GM12874 (cell line): Measurements from ENCODE around the gene VPS26A.

Experiments used
- CTCF ChIP-seq: IDR thresholded peaks from 2 replicates; pipeline ENCODE4 v1.5.1; 2011; ENCODE audit warnings: low read depth, mild to moderate bottlenecking, control low read depth, low read length, moderate library complexity; ENCODE audit not compliant: insufficient read depth

Gene VPS26A

DNA sequence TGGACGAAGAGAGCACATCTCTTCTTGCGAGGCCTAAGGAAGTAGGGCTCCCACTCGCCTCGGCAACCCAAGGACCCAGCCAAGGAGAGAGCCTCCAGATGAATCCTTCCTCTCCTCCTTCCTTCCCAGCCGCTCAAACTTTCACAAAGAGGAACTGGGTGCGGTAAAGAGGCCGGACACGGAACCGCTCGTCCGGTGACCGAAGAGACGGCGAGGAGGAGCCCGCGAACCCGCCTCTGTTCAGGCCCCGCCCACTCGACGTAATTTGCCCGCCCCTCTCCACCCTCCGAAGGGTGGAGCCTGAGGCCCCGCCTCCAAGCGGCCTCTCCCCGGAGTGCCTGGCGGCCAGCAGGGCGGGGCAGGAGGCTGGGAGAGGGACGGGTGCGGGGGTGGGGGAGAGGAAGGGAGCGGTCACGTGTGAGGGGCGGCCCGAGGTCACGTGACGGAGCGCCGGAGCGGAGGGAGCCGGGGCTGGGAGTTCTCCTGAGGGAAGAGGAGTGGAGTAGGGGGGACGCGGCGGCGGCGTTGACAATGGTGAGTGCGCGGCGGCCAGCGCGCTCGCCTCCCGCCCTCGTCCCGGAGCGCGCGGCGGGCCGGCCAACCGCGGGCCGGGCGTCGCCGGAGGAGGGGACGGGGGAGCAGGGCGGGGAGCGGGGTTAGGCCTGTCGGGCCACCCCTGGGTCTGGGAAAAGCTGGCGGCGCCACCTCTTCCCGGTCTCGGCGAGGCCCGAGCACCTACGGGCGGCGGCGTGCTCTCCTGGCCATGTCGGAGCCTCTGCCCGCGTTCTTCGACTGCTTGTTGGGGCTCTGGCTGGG lies at the start of gene VPS26A:
Gene VPS26A, plus strand, starts transcription at position 432 of the 816 bp plus-strand sequence. Its CDS starts 100 bp downstream, at position 532.
- peak; percentile 40 for TF ChIP-seq CTCF

DNA sequence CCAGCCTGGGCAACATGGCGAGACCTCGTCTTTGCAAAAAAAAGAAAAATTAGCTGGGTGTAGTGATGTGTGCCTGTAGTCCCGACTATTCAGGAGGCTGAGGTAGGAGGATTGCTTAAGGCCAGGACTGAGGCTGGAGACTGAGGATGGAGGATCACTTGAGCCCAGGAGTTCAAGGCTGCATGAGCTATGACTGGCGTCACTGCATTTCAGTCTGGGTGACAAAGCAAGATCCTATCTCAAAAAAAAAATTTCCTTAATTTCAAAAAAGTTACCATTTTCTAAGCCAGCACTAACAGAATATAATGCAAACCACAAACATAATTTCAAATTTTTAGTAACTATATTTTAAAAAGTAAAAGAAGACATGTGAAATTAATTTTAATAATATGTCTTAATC lies 49.4 kb upstream of the VPS26A start:
- no peak for TF ChIP-seq CTCF

DNA sequence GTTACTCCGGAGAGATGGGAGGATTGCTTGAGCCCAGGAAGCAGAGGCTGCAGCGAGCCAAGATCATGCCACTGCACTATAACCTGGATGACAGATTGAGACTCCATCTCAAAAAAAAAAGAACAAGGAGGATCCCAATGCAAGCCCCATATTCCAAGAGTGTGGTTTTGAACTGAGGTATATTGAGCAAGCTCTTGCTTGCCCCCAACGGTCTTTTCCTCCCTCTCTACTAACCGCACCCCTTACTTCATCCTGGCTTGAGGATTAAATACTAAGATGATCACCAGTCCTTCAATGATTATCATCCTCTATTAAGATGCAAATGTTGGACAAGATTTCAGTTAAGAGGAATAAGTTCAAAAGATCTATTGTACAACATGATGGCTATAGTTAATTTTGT lies 48.5 kb upstream of the VPS26A start:
- no peak for TF ChIP-seq CTCF

DNA sequence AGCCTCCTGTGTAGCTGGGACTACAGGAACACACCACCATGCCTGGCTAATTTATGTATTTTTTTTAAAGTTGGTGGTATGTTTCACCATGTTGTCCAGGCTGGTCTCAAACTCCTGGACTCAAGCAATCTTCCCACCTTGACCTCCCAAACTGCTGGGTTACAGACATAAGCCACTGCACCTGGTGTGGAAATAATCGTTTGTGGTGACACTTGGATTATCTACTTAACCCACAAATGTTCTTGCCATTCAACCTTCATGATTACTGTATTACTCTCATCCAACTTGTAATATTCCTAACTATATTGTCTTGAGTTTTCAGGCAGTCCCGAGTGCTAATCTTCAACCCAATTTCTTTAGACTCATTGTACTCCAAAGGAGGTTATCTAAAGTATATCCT lies 45.7 kb upstream of the VPS26A start:
- no peak for TF ChIP-seq CTCF

DNA sequence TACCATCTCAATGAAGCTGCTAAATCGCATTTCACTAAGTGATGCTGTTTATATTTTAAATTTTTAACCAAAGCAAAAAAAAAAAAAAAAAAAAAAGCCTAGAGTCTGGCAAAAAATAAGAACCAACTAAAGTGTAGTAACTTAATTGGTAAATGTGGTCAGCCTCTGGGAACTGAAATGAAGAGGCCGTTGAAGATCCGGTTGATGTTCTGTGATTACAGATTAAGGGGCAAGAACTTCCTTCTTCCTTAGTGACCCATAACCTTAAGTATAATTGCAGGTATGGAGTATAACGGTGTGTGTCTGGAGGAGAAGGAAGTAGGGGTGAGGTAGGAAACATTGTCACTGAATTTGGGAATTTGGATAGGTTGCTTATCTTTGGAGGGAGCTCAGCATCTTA lies 43.8 kb upstream of the VPS26A start:
- TF ChIP-seq CTCF, result no peak

DNA sequence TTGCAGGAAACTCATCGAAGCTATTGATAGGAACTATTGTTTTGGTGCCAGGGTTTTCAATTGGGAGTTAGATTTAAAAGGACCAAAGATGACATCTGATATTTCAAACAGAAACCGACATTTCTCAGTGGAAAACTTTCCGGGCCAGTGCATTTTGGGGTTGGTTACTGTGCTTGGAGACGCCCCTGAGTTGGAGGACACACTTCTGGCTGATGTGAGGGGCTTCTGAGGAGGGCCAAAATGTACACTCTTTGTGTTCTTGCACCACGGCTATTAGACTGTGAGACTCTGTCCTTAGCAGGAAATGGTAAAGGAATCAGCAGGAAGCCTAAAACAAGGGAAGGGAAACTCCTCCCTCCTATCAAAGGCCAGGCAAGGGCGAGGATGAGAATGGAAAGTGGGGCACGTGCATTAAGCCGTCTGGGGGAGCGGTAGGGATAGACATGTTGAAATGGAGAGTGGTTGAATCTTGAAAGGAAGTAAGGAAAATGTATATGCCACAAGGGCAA lies 37.9 kb upstream of the VPS26A start:
- no peak for TF ChIP-seq CTCF

DNA sequence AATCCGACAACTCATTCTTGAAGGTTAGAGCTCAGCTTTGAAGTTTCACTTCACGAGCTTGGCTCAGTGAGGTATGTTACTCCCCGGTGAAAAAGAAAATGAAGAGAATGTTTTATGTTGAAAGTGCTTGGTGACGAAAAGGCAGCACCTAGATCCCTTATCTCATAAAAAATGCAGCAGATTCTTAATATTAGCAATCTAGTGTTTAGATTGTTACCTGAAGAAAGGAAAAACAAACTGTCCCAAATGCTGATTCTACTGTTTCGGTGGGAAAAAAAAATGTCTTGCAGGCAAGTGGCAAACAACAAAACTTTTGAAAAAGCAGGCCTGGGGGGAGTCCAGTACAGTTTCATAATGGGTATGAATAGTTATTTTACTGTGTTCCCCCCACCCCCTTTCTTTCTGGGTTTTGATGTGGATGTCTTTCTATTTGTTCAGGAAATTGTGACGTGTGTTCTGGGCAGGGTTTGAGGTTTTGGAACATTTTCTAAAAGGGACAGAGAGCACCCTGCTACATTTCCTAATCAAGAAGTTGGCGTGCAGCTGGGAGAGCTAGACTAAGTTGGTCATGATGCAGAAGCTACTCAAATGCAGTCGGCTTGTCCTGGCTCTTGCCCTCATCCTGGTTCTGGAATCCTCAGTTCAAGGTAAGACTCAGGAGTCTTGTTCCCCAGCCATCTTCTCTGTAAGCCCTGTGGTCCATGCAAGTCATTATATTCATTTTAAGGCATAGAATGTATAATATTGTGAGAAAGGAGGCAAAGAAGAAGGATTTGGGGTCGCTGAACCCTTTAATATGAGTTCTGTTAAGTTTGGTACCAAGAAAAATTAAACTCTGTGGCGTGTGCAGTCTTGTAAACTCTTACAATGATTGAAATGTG lies 36.1 kb upstream of the VPS26A start, which contains the start of gene SRGN:
Gene SRGN, plus strand, starts transcription at position 514 of the 881 bp plus-strand sequence. Its CDS starts 55 bp downstream, at position 569.
- no peak for TF ChIP-seq CTCF
